ENCODE results near the gene HMX1.

The HMX1 gene

GRCh38 chr4:8854931-8855330, 16.7 kb downstream of the HMX1 start:
- no peak for DNase-seq

GRCh38 chr4:8854016-8854415, 17.6 kb downstream of the HMX1 start:
- no peak for DNase-seq

DNA sequence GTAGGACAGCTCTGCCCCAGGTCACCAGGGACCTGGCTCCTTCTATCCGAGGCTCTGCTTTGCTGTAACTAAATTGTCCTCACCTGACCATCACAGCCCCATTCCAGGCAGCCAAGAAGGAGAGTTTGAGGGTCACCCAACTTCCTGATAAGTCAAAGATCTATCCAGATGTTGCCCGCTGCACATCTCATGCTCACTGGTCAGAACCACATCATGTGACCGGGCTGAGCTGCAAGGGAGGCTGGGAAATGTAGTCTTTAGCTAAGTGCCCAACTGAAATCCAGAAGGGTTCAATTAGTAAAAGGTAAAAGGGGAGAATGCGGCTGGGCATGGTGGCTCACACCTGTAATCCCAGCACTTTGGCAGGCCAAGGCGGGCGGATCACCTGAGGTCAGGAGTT, 18.4 kb downstream of the HMX1 start:
- DNase-seq: no peak

DNA sequence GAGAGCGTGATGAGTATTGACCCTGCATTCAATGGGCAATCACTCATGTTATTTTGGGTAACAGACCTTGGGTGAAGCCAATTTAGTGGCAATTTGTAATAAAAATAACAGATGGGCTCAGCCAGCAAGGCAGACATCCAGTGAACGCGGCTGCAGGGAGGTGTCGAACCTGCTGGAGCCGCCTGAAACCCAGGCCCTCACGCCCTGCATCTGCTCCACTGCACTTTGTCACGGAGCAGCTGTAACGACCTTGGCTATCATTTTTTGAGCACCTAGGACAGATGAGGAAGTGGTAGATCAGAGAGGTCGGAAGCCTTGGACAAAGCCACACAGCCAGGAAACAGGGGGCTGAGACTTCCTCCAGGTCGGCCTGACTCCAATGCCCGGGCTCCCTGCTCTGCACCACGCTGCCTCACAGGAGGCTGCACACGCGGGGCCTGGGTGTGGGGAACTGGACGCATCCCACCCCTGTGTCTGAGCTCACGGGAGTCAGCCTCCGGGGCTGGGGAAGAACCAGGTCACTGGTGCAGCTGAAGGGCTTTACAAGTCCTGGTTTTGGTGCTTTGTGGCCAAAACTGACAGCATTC, 19.4 kb downstream of the HMX1 start:
- no peak for DNase-seq

DNA sequence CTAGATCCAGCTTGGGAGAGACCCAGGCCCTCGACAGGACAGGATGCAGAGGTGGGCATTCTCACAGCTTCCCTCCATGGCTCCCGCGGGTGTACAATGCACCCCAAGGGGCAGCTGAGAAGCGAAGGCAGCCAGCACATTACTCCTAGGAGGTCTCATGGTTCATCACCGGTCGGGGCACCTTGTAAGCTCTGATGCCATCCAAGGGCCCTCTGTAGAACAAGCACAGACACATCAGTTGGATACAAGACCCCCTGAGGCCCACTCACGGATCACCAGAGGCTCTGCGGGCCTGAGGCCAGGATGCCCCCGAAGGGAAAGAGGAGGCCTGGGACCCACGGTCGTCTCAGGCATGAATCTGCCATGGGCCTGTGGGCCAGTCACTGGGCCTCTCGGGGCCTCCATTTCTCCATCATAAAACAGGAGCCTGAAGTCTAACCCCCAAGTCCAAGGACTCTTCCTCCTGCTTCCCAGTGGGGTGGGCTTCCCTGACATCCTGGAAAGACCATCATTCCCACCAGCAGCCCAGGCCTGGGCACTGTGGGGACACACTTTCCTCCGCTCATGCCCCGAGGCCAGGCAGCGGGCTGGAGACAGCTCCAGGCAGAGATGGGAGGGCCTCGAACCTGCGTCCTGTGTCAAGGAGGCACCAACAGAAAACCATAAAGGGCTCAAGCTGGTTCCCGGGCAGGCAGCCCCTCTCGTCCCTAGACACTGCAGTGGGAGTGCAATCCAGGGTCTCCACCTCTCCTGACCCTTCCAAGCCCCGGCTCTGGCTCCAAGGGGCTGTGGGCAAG, 20.1 kb downstream of the HMX1 start:
- no peak for DNase-seq

GRCh38 chr4:8850830-8851188, 20.8 kb downstream of the HMX1 start:
- no peak for DNase-seq

- no peak for DNase-seq
These were observed 21.4 kb downstream of the HMX1 start for GRCh38 chr4:8850074-8850829.

DNA sequence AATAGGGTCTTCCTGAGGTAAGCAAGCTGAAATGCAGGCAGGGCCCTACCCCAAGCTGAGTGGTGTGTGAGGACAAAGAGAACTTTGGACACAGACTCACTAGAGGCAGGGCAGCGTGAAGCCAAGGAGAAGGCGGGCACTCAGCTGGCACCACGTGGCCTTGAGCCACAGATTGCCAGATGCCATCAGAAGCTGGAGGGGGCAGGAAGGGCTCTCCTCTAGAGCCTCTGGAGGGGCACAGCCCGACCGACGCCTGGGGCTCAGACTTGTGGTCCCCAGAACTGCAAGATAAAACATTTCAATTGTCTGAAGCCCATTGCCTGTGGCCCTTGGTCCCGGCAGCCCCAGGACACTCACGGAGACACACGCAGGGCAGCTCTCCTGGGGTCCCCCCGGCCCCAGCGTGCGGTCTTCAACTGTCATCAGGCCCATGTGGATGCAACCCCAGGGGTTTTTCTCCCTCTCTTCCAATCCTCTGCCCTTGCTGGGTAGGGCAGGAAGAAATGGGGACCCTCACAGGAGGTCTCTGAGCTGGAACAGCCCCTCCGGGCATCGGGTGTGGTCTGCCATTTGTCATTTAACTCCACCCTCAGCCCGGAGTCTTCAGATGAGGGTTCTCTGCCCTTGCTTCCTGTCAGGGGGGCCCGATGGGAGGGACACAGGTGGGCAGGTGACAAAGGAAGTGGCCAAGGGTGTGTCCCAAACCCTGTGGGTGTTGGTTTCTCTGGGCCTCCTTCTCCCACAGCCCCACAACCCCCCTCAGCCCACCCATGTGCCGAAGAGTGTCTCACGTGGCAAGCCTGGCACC, 22.2 kb downstream of the HMX1 start:
- DNase-seq: no peak

GRCh38 chr4:8848507-8849265, 23.0 kb downstream of the HMX1 start:
- no peak for DNase-seq

DNA sequence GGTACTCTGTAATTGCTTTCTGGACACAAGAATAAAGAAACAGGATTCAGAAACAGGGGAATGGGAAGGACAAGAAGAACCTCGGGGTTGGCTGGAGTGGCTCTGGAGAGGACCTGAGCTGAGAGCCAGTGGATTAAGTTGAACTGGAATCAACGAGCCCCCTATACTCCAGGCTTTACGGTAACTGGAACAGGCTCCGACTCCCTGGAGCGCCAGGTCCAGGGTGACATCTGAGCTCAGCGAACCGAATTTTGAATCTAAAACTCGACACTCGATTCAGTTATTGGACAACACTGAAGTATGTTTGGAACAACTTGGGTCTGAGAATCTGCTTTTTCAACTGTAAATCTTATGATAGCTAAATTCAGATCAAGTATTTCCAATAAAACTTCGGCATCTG, 23.9 kb downstream of the HMX1 start:
- DNase-seq: no peak

GRCh38 chr4:8847331-8847730, 24.3 kb downstream of the HMX1 start:
- no peak for DNase-seq

DNA sequence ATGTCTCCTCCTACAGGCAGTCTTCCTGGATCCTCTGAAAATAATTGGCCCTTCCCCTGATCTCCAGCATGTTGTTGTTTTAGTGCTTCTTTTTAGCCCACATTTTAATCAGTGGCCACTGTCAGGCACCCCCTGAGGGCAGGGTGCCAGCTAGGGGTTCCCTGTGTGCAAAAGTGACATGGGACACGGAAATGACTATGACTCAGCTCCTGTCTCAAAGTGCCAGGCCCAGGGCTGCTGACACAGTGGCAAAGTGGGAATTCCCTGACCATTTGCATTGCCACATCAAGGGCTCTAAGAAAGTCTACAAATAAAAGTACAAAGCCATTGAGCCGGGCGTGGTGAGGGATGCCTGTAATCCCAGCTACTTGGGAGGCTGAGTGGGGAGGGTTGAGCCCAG, 24.8 kb downstream of the HMX1 start:
- DNase-seq: no peak

DNA sequence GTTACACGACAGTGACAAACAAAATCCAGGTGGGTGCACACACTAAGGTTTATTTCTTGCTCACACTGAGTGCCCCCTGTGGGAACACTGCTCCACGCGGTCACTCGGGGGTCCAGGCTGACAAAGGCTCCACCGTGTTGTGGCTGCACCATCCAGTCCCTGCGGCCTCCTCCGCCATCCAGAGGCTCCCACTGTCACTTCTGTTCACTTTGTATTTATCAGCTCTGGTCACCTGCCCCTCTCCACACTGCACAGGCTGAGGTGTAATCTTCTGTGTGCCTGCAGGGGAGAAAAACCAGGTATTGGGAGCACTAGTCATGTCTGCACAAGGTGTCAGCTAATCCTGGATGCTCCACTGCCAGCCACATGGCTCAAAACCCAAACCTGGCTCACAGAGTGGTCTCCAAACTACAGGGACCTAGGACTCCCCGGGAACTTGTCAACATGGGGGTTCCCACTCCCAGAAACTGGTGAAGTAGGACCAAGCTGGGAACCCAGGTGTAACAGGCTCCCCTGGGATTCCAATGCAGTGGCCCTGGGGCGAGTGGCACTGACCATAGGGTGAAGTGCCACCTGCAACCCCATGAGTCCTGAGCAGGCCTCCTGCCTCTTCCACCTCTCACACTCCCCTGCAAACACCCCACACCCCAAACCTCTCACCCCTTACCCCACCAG, 25.5 kb downstream of the HMX1 start:
- DNase-seq: no peak

- no peak for DNase-seq
These were observed 26.5 kb downstream of the HMX1 start for GRCh38 chr4:8844976-8845690.

GRCh38 chr4:8843597-8843996, 28.0 kb downstream of the HMX1 start:
- no peak for DNase-seq

DNA sequence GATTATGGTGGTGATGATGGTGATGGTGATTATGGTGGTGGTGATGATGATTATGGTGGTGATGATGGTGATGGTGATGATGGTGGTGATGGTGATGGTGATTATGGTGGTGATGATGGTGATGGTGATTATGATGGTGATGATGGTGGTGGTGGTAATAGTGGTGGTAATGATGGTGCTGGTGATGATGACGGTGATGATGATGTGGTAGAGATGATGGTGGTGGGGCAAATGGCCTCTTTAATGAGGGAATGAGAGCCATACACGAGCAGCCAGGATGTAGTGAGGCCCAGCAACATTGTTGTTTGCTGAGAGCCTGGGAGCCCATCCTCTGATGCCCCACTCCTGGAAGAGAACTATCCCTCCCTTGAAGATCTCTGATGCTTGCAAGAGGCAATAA, 29.0 kb downstream of the HMX1 start:
- no peak for DNase-seq

GRCh38 chr4:8841678-8842268, 29.9 kb downstream of the HMX1 start:
- DNase-seq: no peak

GRCh38 chr4:8840816-8841455, 30.7 kb downstream of the HMX1 start:
- no peak for DNase-seq

DNA sequence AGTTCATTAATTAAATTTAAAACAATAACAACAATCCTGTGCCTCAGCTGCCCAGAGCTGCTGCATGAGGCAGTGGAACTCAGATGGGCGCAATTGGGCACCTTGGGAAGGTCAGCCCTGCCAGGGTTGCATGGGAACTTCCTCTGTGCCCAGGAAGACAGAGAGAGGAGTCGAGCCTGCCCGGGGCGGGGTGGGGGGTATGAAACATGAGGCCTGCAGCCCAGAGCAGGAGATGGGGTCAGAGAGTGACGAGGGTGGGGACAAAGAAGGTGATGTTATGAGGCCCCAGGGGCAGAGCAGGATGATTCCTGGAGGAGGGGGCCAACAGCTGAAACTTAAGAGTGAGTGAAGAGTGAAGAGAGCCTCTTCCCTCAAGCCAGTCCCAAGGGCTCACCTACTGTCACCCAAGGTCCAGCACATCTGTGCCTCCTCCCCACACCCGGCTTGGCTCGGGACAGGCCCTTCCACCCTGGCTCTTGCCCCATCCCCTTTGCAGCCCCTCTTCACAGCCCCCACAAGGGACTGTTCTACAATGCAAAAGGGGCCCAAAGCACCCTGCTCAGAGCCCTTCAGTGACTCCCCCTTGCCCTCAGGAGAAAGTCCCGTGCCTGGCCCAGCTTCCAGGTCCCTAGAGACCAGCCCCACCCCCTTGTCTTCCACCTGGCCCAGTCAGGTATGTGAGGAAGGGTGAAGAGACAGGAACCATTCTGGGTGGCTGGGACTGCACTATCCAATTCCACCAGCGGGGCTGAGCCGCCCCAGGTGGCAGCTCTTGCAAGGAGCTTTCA, 31.4 kb downstream of the HMX1 start:
- DNase-seq: no peak
